ENCODE results near the gene RUFY1.

The RUFY1 gene

DNA sequence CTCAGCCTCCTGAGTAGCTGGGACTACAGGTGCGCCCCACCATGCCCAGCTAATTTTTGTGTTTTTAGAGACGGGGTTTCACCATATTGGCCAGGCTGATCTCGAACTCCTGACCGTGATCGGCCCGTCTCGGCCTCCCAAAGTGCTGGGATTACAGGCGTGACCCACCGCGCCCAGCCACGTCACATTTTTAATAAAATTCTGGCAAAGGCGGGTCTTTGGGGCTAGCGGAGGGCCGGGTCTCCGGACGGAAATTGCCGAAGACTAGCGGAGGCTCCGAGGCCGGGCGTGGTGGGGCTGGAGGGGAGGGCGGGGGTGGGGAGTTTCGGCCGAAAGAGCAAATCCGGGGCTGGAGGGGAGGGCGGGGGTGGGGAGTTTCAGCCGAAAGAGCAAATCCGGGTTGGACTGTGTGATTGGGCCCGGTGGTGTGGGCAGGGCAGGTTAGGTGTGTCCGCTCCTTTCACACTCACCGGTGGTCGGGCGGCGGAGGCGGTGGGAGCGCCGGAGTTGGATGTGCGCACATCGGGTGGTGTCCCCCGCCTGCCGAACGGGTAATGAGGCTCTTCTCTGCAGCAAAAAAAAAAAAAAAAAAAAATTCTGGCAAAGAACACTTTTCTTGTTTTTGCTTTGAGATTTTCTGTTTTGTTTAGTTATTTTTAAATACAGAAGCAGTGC lies 27.1 kb downstream of the RUFY1 start:
- TF ChIP-seq RAD21 (IDR thresholded peaks at IDR 0.05; ENCODE audit: low read depth), result no peak
- TF ChIP-seq, protein P1, sequence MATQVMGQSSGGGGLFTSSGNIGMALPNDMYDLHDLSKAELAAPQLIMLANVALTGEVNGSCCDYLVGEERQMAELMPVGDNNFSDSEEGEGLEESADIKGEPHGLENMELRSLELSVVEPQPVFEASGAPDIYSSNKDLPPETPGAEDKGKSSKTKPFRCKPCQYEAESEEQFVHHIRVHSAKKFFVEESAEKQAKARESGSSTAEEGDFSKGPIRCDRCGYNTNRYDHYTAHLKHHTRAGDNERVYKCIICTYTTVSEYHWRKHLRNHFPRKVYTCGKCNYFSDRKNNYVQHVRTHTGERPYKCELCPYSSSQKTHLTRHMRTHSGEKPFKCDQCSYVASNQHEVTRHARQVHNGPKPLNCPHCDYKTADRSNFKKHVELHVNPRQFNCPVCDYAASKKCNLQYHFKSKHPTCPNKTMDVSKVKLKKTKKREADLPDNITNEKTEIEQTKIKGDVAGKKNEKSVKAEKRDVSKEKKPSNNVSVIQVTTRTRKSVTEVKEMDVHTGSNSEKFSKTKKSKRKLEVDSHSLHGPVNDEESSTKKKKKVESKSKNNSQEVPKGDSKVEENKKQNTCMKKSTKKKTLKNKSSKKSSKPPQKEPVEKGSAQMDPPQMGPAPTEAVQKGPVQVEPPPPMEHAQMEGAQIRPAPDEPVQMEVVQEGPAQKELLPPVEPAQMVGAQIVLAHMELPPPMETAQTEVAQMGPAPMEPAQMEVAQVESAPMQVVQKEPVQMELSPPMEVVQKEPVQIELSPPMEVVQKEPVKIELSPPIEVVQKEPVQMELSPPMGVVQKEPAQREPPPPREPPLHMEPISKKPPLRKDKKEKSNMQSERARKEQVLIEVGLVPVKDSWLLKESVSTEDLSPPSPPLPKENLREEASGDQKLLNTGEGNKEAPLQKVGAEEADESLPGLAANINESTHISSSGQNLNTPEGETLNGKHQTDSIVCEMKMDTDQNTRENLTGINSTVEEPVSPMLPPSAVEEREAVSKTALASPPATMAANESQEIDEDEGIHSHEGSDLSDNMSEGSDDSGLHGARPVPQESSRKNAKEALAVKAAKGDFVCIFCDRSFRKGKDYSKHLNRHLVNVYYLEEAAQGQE (IDR thresholded peaks at IDR 0.05; ENCODE audit: low read depth), result no peak
- no peak for TF ChIP-seq ZBTB7A (IDR thresholded peaks at IDR 0.05; ENCODE audit: low read depth)
- TF ChIP-seq MAX (IDR thresholded peaks at IDR 0.05), result no peak
- TF ChIP-seq EP300 (IDR thresholded peaks at IDR 0.05; ENCODE audit: borderline replicate concordance), result no peak
- TF ChIP-seq USF1 (IDR thresholded peaks at IDR 0.05), result no peak
- TF ChIP-seq FOXM1 (IDR thresholded peaks at IDR 0.05; ENCODE audit: borderline replicate concordance, low read depth), result no peak
- TF ChIP-seq TEAD4 (IDR thresholded peaks at IDR 0.05), result no peak
- no peak for TF ChIP-seq NFIC (IDR thresholded peaks at IDR 0.05)
- no peak for TF ChIP-seq TAF1 (IDR thresholded peaks at IDR 0.05; ENCODE audit: low read depth)
- TF ChIP-seq CEBPB (IDR thresholded peaks at IDR 0.05), result no peak
- TF ChIP-seq TCF12 (IDR thresholded peaks at IDR 0.05; ENCODE audit: low read depth), result no peak
- TF ChIP-seq CREB1 (IDR thresholded peaks at IDR 0.05; ENCODE audit: low read depth), result no peak
- TF ChIP-seq EGR1 (IDR thresholded peaks at IDR 0.05), result no peak

GRCh38 chr5:179585941-179586401 lies 35.6 kb downstream of the RUFY1 start:
- TF ChIP-seq CREB1 (IDR thresholded peaks at IDR 0.05; ENCODE audit: low read depth) (no peak), RAD21 (IDR thresholded peaks at IDR 0.05; ENCODE audit: low read depth) (no peak), CEBPB (IDR thresholded peaks at IDR 0.05) (no peak), USF1 (IDR thresholded peaks at IDR 0.05) (no peak)

- TF ChIP-seq, protein P1 (IDR thresholded peaks at IDR 0.05; ENCODE audit: low read depth), result peak; percentile 61
- TF ChIP-seq MAX (IDR thresholded peaks at IDR 0.05), result no peak
These were observed 37.8 kb downstream of the RUFY1 start for GRCh38 chr5:179588166-179588565.

GRCh38 chr5:179595916-179596315 lies 45.6 kb downstream of the RUFY1 start:
- no peak for TF ChIP-seq MAX (IDR thresholded peaks at IDR 0.05)
- no peak for TF ChIP-seq RAD21 (IDR thresholded peaks at IDR 0.05; ENCODE audit: low read depth)

GRCh38 chr5:179596421-179596820 lies 46.1 kb downstream of the RUFY1 start:
- TF ChIP-seq ZBTB7A (IDR thresholded peaks at IDR 0.05; ENCODE audit: low read depth) (no peak), TCF12 (IDR thresholded peaks at IDR 0.05; ENCODE audit: low read depth) (no peak)

DNA sequence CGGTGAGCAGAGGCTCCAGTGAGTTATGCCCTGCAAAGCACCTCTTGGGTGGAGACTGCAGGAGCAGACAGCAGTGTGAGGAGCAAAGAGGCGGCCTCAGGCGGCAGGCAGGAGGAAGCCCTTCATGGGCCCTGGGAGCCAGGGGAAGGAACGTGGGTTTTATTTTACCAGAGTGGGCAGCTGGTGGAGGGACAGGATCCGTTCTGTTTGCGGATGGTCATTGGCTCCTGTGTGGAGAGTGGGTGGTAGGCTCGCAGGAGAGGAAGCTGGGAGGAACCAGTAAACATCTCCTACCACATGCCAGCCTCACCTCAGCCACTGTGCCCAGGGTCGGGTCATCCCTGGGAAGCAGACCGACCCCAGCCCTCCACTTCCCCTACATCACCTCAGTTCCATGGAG lies 48.7 kb downstream of the RUFY1 start:
- no peak for TF ChIP-seq NFIC (IDR thresholded peaks at IDR 0.05)
- TF ChIP-seq TEAD4 (IDR thresholded peaks at IDR 0.05), result no peak
- TF ChIP-seq YY1 (IDR thresholded peaks at IDR 0.05; ENCODE audit: low read depth), result no peak
- no peak for TF ChIP-seq RAD21 (IDR thresholded peaks at IDR 0.05; ENCODE audit: low read depth)
- TF ChIP-seq CEBPB (IDR thresholded peaks at IDR 0.05), result no peak
- no peak for TF ChIP-seq EGR1 (IDR thresholded peaks at IDR 0.05)
- no peak for TF ChIP-seq USF1 (IDR thresholded peaks at IDR 0.05)
- no peak for TF ChIP-seq TAF1 (IDR thresholded peaks at IDR 0.05; ENCODE audit: low read depth)
- TF ChIP-seq, protein P1 (IDR thresholded peaks at IDR 0.05; ENCODE audit: low read depth), result no peak
- no peak for TF ChIP-seq TCF12 (IDR thresholded peaks at IDR 0.05; ENCODE audit: low read depth)
